ENCODE results near the gene ZDHHC14.

The ZDHHC14 gene

GRCh38 chr6:157535340-157536222, 154.6 kb downstream of the ZDHHC14 start:
- peak in 1 of 5 donors; percentile 90 for DNase-seq

- no peak for DNase-seq
These were observed 155.2 kb downstream of the ZDHHC14 start for GRCh38 chr6:157536223-157536545.

- DNase-seq, result no peak
These were observed 156.6 kb downstream of the ZDHHC14 start for GRCh38 chr6:157537556-157537955.

GRCh38 chr6:157538168-157538567, 157.2 kb downstream of the ZDHHC14 start:
- peak in 1 of 5 donors; percentile 47 for DNase-seq

- no peak for DNase-seq
These were observed 157.7 kb downstream of the ZDHHC14 start for GRCh38 chr6:157538698-157539097.

- DNase-seq, result no peak
These were observed 158.4 kb downstream of the ZDHHC14 start for GRCh38 chr6:157539421-157539822.

- DNase-seq, result no peak
These were observed 159.1 kb downstream of the ZDHHC14 start for GRCh38 chr6:157539900-157540752.

GRCh38 chr6:157541618-157542413, 160.8 kb downstream of the ZDHHC14 start:
- DNase-seq, result no peak

- DNase-seq, result no peak
These were observed 161.6 kb downstream of the ZDHHC14 start for GRCh38 chr6:157542414-157543160.

GRCh38 chr6:157546321-157546720, 165.3 kb downstream of the ZDHHC14 start:
- DNase-seq, result no peak

GRCh38 chr6:157547112-157547511, 166.1 kb downstream of the ZDHHC14 start:
- no peak for DNase-seq

GRCh38 chr6:157548635-157549467, 167.9 kb downstream of the ZDHHC14 start:
- DNase-seq, result no peak

- no peak for DNase-seq
These were observed 168.4 kb downstream of the ZDHHC14 start for GRCh38 chr6:157549468-157549745.

GRCh38 chr6:157550114-157550989, 169.4 kb downstream of the ZDHHC14 start:
- peak in 1 of 5 donors; percentile 72 for DNase-seq

- DNase-seq, result no peak
These were observed 170.2 kb downstream of the ZDHHC14 start for GRCh38 chr6:157551041-157551832.

- no peak for DNase-seq
These were observed 171.2 kb downstream of the ZDHHC14 start for GRCh38 chr6:157552081-157552747.

- DNase-seq, result no peak
These were observed 172.0 kb downstream of the ZDHHC14 start for GRCh38 chr6:157552820-157553485.

- no peak for DNase-seq
These were observed 173.8 kb downstream of the ZDHHC14 start for GRCh38 chr6:157554747-157555146.
